ENCODE data around the gene LLGL2. TPM values are rescaled to one million over a fixed set of nuclear protein-coding genes. Genes with fewer than 3 reads are reported as not detected.

The LLGL2 gene
- total and polyA plus RNA-seq, 2 donors (not counting 1 experiment from before 2014, with no cell fraction given) = 0.03 to 0.33 TPM

GRCh38 chr17:75604034-75604695 is 78.7 kb downstream of the LLGL2 start:
- H3K4me1 ChIP-seq (ENCODE audit: control insufficient read depth, extremely low read depth, insufficient read depth, low read length) = no peaks in the 10 kb centered on the region
- no peak overlapping the region for H3K4me3 ChIP-seq (replicated peaks in 1 of 4; ENCODE audit: control extremely low read depth in 1 of 4, insufficient read depth in 1 of 4, low read depth in 3 of 4, low read length in 4 of 4)
- no peak for DNase-seq (ENCODE audit: low read depth in 2 of 2)
- H2AFZ ChIP-seq (ENCODE audit: low read length) = no peak overlapping the region
- H3K9me3 ChIP-seq (ENCODE audit: control insufficient read depth, insufficient read depth, low read depth, low read length) = no peaks in the 10 kb centered on the region
- H3K36me3 ChIP-seq (ENCODE audit: control insufficient read depth, insufficient read depth, low read length) = no peaks in the 10 kb centered on the region
- no peaks in the 10 kb centered on the region for H3K79me2 ChIP-seq (ENCODE audit: control insufficient read depth, insufficient read depth, low read length)
- TF ChIP-seq CTCF (conservative IDR thresholded peaks at IDR 0.05 in 1 of 2, IDR thresholded peaks at IDR 0.05 in 1 of 2; ENCODE audit: low read depth in 1 of 2, low read length in 2 of 2) = no peak
- TF ChIP-seq EZH2 (IDR thresholded peaks at IDR 0.05; ENCODE audit: low read length, missing control alignments) = no peak
- H3K4me2 ChIP-seq (ENCODE audit: extremely low read depth, insufficient read depth, low read length) = no peak overlapping the region
- H4K20me1 ChIP-seq (ENCODE audit: control insufficient read depth, extremely low read depth, insufficient read depth, low read length) = no peaks in the 10 kb centered on the region
- no peak overlapping the region for H3K27ac ChIP-seq (ENCODE audit: insufficient read depth, low read length)
- H3K9ac ChIP-seq (ENCODE audit: insufficient read depth, low read length) = no peak overlapping the region
- no peaks in the 10 kb centered on the region for H3K27me3 ChIP-seq (ENCODE audit: control insufficient read depth, insufficient read depth, low read length)

DNA sequence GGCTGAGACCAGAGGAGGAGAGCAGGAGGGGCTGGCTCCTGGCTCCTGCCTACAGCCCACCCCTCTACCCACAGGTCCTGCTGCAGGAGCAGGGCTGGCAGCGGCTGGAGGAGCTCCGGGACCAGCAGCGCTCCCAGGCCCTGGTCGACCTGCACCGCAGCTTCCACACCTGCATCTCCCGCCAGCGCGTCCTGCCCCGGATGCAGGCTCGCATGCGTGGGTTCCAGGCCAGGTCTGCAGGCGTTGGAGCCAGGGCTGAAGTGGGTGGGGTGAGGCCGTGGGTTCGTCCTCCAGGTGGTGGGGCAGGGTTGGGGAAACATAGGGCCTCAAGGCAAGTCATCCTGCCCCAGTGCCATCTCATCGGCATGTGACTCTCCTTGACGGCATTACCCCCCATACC is 80.3 kb downstream of the LLGL2 start:
- no peak for DNase-seq (ENCODE audit: low read depth in 2 of 2)
- no peak for TF ChIP-seq EZH2 (IDR thresholded peaks at IDR 0.05; ENCODE audit: low read length, missing control alignments)
- TF ChIP-seq CTCF (conservative IDR thresholded peaks at IDR 0.05 in 1 of 2, IDR thresholded peaks at IDR 0.05 in 1 of 2; ENCODE audit: low read depth in 1 of 2, low read length in 2 of 2) = no peak
- H3K4me1 ChIP-seq (ENCODE audit: control insufficient read depth, extremely low read depth, insufficient read depth, low read length) = no peaks in the 10 kb centered on the region
- H3K9me3 ChIP-seq (ENCODE audit: control insufficient read depth, insufficient read depth, low read depth, low read length) = no peaks in the 10 kb centered on the region
- no peak overlapping the region for H3K4me2 ChIP-seq (ENCODE audit: extremely low read depth, insufficient read depth, low read length)
- no peak overlapping the region for H3K9ac ChIP-seq (ENCODE audit: insufficient read depth, low read length)
- no peaks in the 10 kb centered on the region for H3K27me3 ChIP-seq (ENCODE audit: control insufficient read depth, insufficient read depth, low read length)
- no peaks in the 10 kb centered on the region for H3K36me3 ChIP-seq (ENCODE audit: control insufficient read depth, insufficient read depth, low read length)
- H2AFZ ChIP-seq (ENCODE audit: low read length) = no peak overlapping the region
- H4K20me1 ChIP-seq (ENCODE audit: control insufficient read depth, extremely low read depth, insufficient read depth, low read length) = no peaks in the 10 kb centered on the region
- H3K4me3 ChIP-seq (replicated peaks in 1 of 4; ENCODE audit: control extremely low read depth in 1 of 4, insufficient read depth in 1 of 4, low read depth in 3 of 4, low read length in 4 of 4) = no peak overlapping the region
- no peak overlapping the region for H3K27ac ChIP-seq (ENCODE audit: insufficient read depth, low read length)
- H3K79me2 ChIP-seq (ENCODE audit: control insufficient read depth, insufficient read depth, low read length) = no peaks in the 10 kb centered on the region

DNA sequence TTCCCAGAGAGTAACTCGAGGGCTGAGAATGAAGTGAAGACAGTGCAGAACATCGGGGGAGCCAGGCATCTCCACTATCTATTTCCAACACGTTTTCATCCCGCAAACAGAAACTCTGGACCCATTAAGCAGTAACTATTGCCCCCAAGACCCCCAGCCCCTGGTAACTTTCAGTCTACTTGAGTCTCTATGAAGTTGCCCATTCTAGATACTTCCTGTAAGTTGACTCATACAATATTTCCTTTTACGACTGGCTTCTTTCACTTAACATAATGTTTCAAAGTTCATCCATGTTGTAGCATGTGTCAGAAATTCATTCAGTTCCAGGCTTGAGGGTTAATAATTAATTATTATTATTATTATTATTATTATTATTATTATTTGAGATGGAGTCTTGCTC is 81.6 kb downstream of the LLGL2 start:
- H2AFZ ChIP-seq (ENCODE audit: low read length) = no peak overlapping the region
- DNase-seq (ENCODE audit: low read depth in 2 of 2) = no peak
- no peak for TF ChIP-seq EZH2 (IDR thresholded peaks at IDR 0.05; ENCODE audit: low read length, missing control alignments)
- no peak for TF ChIP-seq CTCF (conservative IDR thresholded peaks at IDR 0.05 in 1 of 2, IDR thresholded peaks at IDR 0.05 in 1 of 2; ENCODE audit: low read depth in 1 of 2, low read length in 2 of 2)
- no peaks in the 10 kb centered on the region for H3K79me2 ChIP-seq (ENCODE audit: control insufficient read depth, insufficient read depth, low read length)
- no peaks in the 10 kb centered on the region for H3K36me3 ChIP-seq (ENCODE audit: control insufficient read depth, insufficient read depth, low read length)
- H3K9me3 ChIP-seq (ENCODE audit: control insufficient read depth, insufficient read depth, low read depth, low read length) = no peaks in the 10 kb centered on the region
- H3K27me3 ChIP-seq (ENCODE audit: control insufficient read depth, insufficient read depth, low read length) = no peaks in the 10 kb centered on the region
- H3K4me2 ChIP-seq (ENCODE audit: extremely low read depth, insufficient read depth, low read length) = no peak overlapping the region
- H4K20me1 ChIP-seq (ENCODE audit: control insufficient read depth, extremely low read depth, insufficient read depth, low read length) = no peaks in the 10 kb centered on the region
- no peak overlapping the region for H3K9ac ChIP-seq (ENCODE audit: insufficient read depth, low read length)
- no peak overlapping the region for H3K4me3 ChIP-seq (replicated peaks in 1 of 4; ENCODE audit: control extremely low read depth in 1 of 4, insufficient read depth in 1 of 4, low read depth in 3 of 4, low read length in 4 of 4)
- H3K4me1 ChIP-seq (ENCODE audit: control insufficient read depth, extremely low read depth, insufficient read depth, low read length) = no peaks in the 10 kb centered on the region
- no peak overlapping the region for H3K27ac ChIP-seq (ENCODE audit: insufficient read depth, low read length)
